Endothelial cell of umbilical vein (primary cell): ENCODE data around the gene UNC5C. TPM values are rescaled to one million over a fixed set of nuclear protein-coding genes. Genes with fewer than 3 reads are reported as not detected.

Source experiments
- BruUV-seq: library from RNA; stranded (reverse); fragments of 400-500 nt; replicated peaks from 2 replicates; lab custom pipeline; 2021; lab: Mats Ljungman, UMichigan
- CTCF ChIA-PET: fragments of 300-600, 350-600 bp; sonication (Branson Sonifier 250); formaldehyde crosslinking; loops from one replicate; lab custom pipeline; 2021; ENCODE audit warnings: antibody characterized with exemption, inconsistent platforms; lab: Charles Lee
- POLR2A ChIA-PET: fragments of 300-600, 350-600 bp; sonication (Branson Sonifier 250); formaldehyde crosslinking; loops from one replicate; lab custom pipeline; 2021; ENCODE audit warnings: antibody characterized with exemption, inconsistent platforms; lab: Charles Lee
- DNase-seq: peaks from one replicate; pipeline ENCODE4 v3.0.0-alpha.2; 2011; ENCODE audit warnings: low read depth, low spot score
- FAIRE-seq: peaks from 2 replicates; lab custom pipeline; 2011; peaks lifted over from hg19 to GRCh38; lab: Jason Lieb, UNC
- H2AFZ ChIP-seq: 2 replicates; pipeline ENCODE4 v1.6.0; 2012; ENCODE audit warnings: low read depth, low read length, control low read depth, inconsistent platforms
- H3K27ac ChIP-seq: 2 replicates; pipeline ENCODE4 v1.5.1; 2011; ENCODE audit warnings: low read depth, mild to moderate bottlenecking, control low read depth, low read length, moderate library complexity; ENCODE audit not compliant: insufficient read depth
- H3K27me3 ChIP-seq, 2 experiments: 2 replicates each; pipeline versions ENCODE4 v1.6.0 to v1.6.1; 2011; ENCODE audit warnings: low read length in 2 of 2, mixed read lengths in 1 of 2; ENCODE audit not compliant: control insufficient read depth in 2 of 2, insufficient read depth in 2 of 2
- H3K36me3 ChIP-seq, 2 experiments: 2 replicates in 1 of 2; 3 replicates in 1 of 2; pipeline ENCODE4 v1.5.1; 2011; ENCODE audit warnings: low read length in 2 of 2, mild to moderate bottlenecking in 1 of 2, moderate library complexity in 1 of 2; ENCODE audit not compliant: control insufficient read depth in 2 of 2, insufficient read depth in 2 of 2; ENCODE audit errors: extremely low read depth in 1 of 2
- H3K4me1 ChIP-seq: 3 replicates; pipeline ENCODE4 v1.5.1; 2011; ENCODE audit warnings: mild to moderate bottlenecking, low read length; ENCODE audit not compliant: control insufficient read depth, insufficient read depth; ENCODE audit errors: extremely low read depth
- H3K4me2 ChIP-seq: 2 replicates; pipeline ENCODE4 v1.6.1; 2011; ENCODE audit warnings: low read length, control low read depth, mixed read lengths; ENCODE audit not compliant: insufficient read depth
- H3K4me3 ChIP-seq, 3 experiments: fragments of 200-600 bp in 1 of 3; sonication (generic), shearing (Covaris generic) in 1 of 3; replicated peaks in 1 of 3; 2 replicates each; pipeline ENCODE4 v1.5.1; 2011 to 2016; ENCODE audit warnings: control low read depth in 3 of 3, low read length in 3 of 3, mild to moderate bottlenecking in 2 of 3, inconsistent platforms in 1 of 3, low read depth in 1 of 3, moderate library complexity in 1 of 3; ENCODE audit not compliant: insufficient read depth in 1 of 3
- H3K79me2 ChIP-seq: 2 replicates; pipeline ENCODE4 v1.6.0; 2012; ENCODE audit warnings: low read length, inconsistent platforms; ENCODE audit not compliant: control insufficient read depth, insufficient read depth
- H3K9ac ChIP-seq: replicated peaks from 2 replicates; pipeline ENCODE3; 2011; ENCODE audit warnings: low read length, control low read depth; ENCODE audit not compliant: insufficient read depth; ENCODE audit errors: extremely low read depth
- H3K9me1 ChIP-seq: replicated peaks from 3 replicates; pipeline ENCODE4 v1.6.0; 2011; ENCODE audit warnings: mild to moderate bottlenecking, low read length; ENCODE audit not compliant: control insufficient read depth, insufficient read depth; ENCODE audit errors: extremely low read depth
- H3K9me3 ChIP-seq: replicated peaks from 2 replicates; pipeline ENCODE4 v1.5.1; 2012; ENCODE audit warnings: low read length, inconsistent platforms; ENCODE audit not compliant: control insufficient read depth, insufficient read depth
- H4K20me1 ChIP-seq: replicated peaks from 2 replicates; pipeline ENCODE3; 2011; ENCODE audit warnings: mild to moderate bottlenecking, low read length; ENCODE audit not compliant: control insufficient read depth, insufficient read depth; ENCODE audit errors: extremely low read depth
- CTCF ChIP-seq, 2 donors: IDR thresholded peaks; 1 replicate in 1 of 2; 2 replicates in 1 of 2; pipeline ENCODE4 v1.5.1; 2011; ENCODE audit warnings: low read length in 2 of 2, mild to moderate bottlenecking in 2 of 2, moderate library complexity in 2 of 2, control low read depth in 1 of 2, inconsistent platforms in 1 of 2, low read depth in 1 of 2; ENCODE audit not compliant: insufficient read depth in 1 of 2; ENCODE audit errors: extremely low read depth in 1 of 2
- EZH2 ChIP-seq: IDR thresholded peaks from 2 replicates; pipeline ENCODE4 v1.6.1; 2012; ENCODE audit warnings: borderline replicate concordance, low read depth, mild to moderate bottlenecking, moderate library complexity, low read length, inconsistent platforms; ENCODE audit not compliant: severe bottlenecking
- FOS ChIP-seq: IDR thresholded peaks from 2 replicates; pipeline ENCODE4 v1.6.1; 2011; ENCODE audit warnings: mild to moderate bottlenecking, low read length, moderate library complexity, borderline replicate concordance; ENCODE audit not compliant: insufficient read depth
- GATA2 ChIP-seq: IDR thresholded peaks from 2 replicates; pipeline ENCODE4 v1.7.0; 2011; ENCODE audit warnings: low read depth, mild to moderate bottlenecking, moderate library complexity, mixed read lengths, low read length; ENCODE audit not compliant: insufficient read length, insufficient read depth
- JUN ChIP-seq: IDR thresholded peaks from 2 replicates; pipeline ENCODE4 v1.6.1; 2011; ENCODE audit warnings: borderline replicate concordance, low read depth; ENCODE audit not compliant: insufficient read length, insufficient read depth
- MAX ChIP-seq: IDR thresholded peaks from 2 replicates; pipeline ENCODE4 v1.6.1; 2011; ENCODE audit not compliant: insufficient read depth, insufficient read length
- MYC ChIP-seq: IDR thresholded peaks from one replicate; pipeline ENCODE4 v1.6.1; 2011; ENCODE audit warnings: mild to moderate bottlenecking, low read depth, low read length
- POLR2A ChIP-seq: IDR thresholded peaks from 2 replicates; pipeline ENCODE4 v1.6.1; 2012; ENCODE audit warnings: low read depth, mild to moderate bottlenecking, control low read depth, low read length
- POLR2AphosphoS5 ChIP-seq: IDR thresholded peaks from 2 replicates; pipeline ENCODE4 v1.6.1; 2012; ENCODE audit warnings: low read depth, mild to moderate bottlenecking, control low read depth, low read length, moderate library complexity; ENCODE audit not compliant: insufficient read depth
- dilution Hi-C: fragments of 300-500 bp; cut with MboI; formaldehyde crosslinking; loops from one replicate; pipeline ENCODE4 v1.15.0; 2019; ENCODE audit warnings: low sequenced_read_pairs; ENCODE audit not compliant: extremely low pct_ligation_motif_present
- intact Hi-C: fragments of 100-400 bp; cut with micrococcal nuclease; formaldehyde crosslinking; loops from one replicate; pipeline ENCODE4 v1.10.0; 2022
- polyA plus RNA-seq, 4 experiments: library from polyadenylated mRNA; depleted of rRNA in 3 of 4; stranded (reverse) in 3 of 4; unstranded in 1 of 4; fragments of >200 nt; gene quantifications; 2 replicates each; pipeline versions ENCODE4 v1.2.1 to v1.2.3, GENCODE V29; 2011 to 2012; ENCODE audit warnings: missing spikeins in 1 of 4
- total RNA-seq: library from RNA; stranded (reverse); gene quantifications from 2 replicates; pipeline ENCODE4 v1.2.3, GENCODE V29; 2021

The UNC5C gene
- total and polyA plus RNA-seq, 2 donors (not counting 3 experiments of a cell fraction or from before 2014, with no cell fraction given) = 0.44 to 0.53 TPM

- no peaks in the 10 kb centered on the region for H4K20me1 ChIP-seq
- no peaks in the 10 kb centered on the region for H3K27me3 ChIP-seq
- no peaks in the 10 kb centered on the region for H3K36me3 ChIP-seq
- peaks cover 10% of the 10 kb centered on the region for H3K4me1 ChIP-seq
- dilution Hi-C loops (no loop called here), intact Hi-C loops (no loop called here)
- H3K4me3 ChIP-seq = no peak overlapping the region
- no peak overlapping the region for H3K27ac ChIP-seq
- no peaks in the 10 kb centered on the region for H3K9me3 ChIP-seq
- H3K79me2 ChIP-seq = no peaks in the 10 kb centered on the region
- DNase-seq (no peak), FAIRE-seq (no peak)
- no TSS peak for BruUV-seq
- POLR2A ChIA-PET = interaction anchor here (0.6 kb wide), 1 partner anchor 18 kb away, joined by 3 read pairs; no protein-coding TSS in a partner anchor
- H2AFZ ChIP-seq = no peak overlapping the region
- H3K4me2 ChIP-seq = no peak overlapping the region
- no peaks in the 10 kb centered on the region for H3K9me1 ChIP-seq
- TF ChIP-seq JUN = no peak
- no peak for TF ChIP-seq MYC
- TF ChIP-seq POLR2AphosphoS5 = no peak
- TF ChIP-seq GATA2 = no peak
- no peak for TF ChIP-seq FOS
- no peak for TF ChIP-seq EZH2
- TF ChIP-seq CTCF (IDR thresholded peaks at IDR 0.05; ENCODE audit: extremely low read depth in 1 of 2, insufficient read depth in 1 of 2, low read depth in 1 of 2, low read length in 2 of 2) = no peak
- TF ChIP-seq MAX = no peak
- no peak for TF ChIP-seq POLR2A
- no peak overlapping the region for H3K9ac ChIP-seq
- CTCF ChIA-PET = interaction anchor here (0.6 to 0.7 kb wide), 2 partner anchors 129 to 478 kb away, joined by 3 read pairs; no protein-coding TSS in a partner anchor
Observed at GRCh38 chr4:95367824-95368223, 180.9 kb downstream of the UNC5C start.
